GM23248 (cell line): ENCODE data around the gene LMX1B. TPM values are rescaled to one million over a fixed set of nuclear protein-coding genes. Genes with fewer than 3 reads are reported as not detected.

ENCODE experiments used
- DNase-seq: peaks from one replicate; pipeline ENCODE4 v3.0.0-alpha.2; 2015
- H2AFZ ChIP-seq: fragments of 200-600 bp; sonication (generic); 2 replicates; pipeline ENCODE4 v1.6.1; 2016; ENCODE audit warnings: antibody characterized with exemption
- H3F3A ChIP-seq: fragments of 200-600 bp; sonication (generic); 2 replicates; pipeline ENCODE4 v1.6.1; 2016; ENCODE audit warnings: mild to moderate bottlenecking, antibody characterized with exemption, mixed run types; ENCODE audit not compliant: insufficient read depth
- H3K27ac ChIP-seq: fragments of 200-600 bp; sonication (generic); 2 replicates; pipeline ENCODE4 v1.5.1; 2016; ENCODE audit warnings: mild to moderate bottlenecking
- H3K27me3 ChIP-seq: fragments of 200-600 bp; sonication (generic); replicated peaks from 2 replicates; pipeline ENCODE4 v1.6.1; 2016; ENCODE audit warnings: mild to moderate bottlenecking; ENCODE audit not compliant: insufficient read depth
- H3K36me3 ChIP-seq: fragments of 200-600 bp; sonication (generic); 2 replicates; pipeline ENCODE4 v1.6.1; 2016; ENCODE audit warnings: low read depth, mild to moderate bottlenecking
- H3K4me1 ChIP-seq: fragments of 200-600 bp; sonication (generic); 2 replicates; pipeline ENCODE4 v1.6.1; 2016; ENCODE audit warnings: mild to moderate bottlenecking; ENCODE audit not compliant: insufficient read depth
- H3K4me2 ChIP-seq: fragments of 200-600 bp; sonication (generic); one replicate; pipeline ENCODE4 v1.6.1; 2016; ENCODE audit warnings: mild to moderate bottlenecking; ENCODE audit not compliant: unreplicated experiment
- H3K4me3 ChIP-seq: fragments of 200-600 bp; sonication (generic); 2 replicates; pipeline ENCODE4 v1.5.1; 2016; ENCODE audit warnings: mild to moderate bottlenecking
- H3K79me2 ChIP-seq: fragments of 200-600 bp; sonication (generic); 2 replicates; pipeline ENCODE4 v1.6.1; 2016; ENCODE audit warnings: mild to moderate bottlenecking; ENCODE audit not compliant: insufficient read depth
- H3K9ac ChIP-seq: fragments of 200-600 bp; sonication (generic); 2 replicates; pipeline ENCODE4 v1.6.1; 2016; ENCODE audit warnings: mild to moderate bottlenecking
- H3K9me2 ChIP-seq: fragments of 200-600 bp; sonication (generic); 2 replicates; pipeline ENCODE4 v1.6.1; 2016; ENCODE audit warnings: mixed run types, mild to moderate bottlenecking, moderate library complexity; ENCODE audit not compliant: insufficient read depth
- H3K9me3 ChIP-seq: fragments of 200-600 bp; sonication (generic); one replicate; pipeline ENCODE4 v1.6.1; 2017; ENCODE audit warnings: low read depth
- H4K20me1 ChIP-seq: fragments of 200-600 bp; sonication (generic); 2 replicates; pipeline ENCODE4 v1.6.0; 2016; ENCODE audit not compliant: insufficient read depth
- EZH2 ChIP-seq: fragments of 200-600 bp; sonication (generic); IDR thresholded peaks from 2 replicates; pipeline ENCODE4 v1.6.1; 2018; ENCODE audit warnings: antibody characterized with exemption, mild to moderate bottlenecking; ENCODE audit not compliant: insufficient read depth, poor library complexity, severe bottlenecking
- EZH2phosphoT487 ChIP-seq: fragments of 200-600 bp; sonication (generic); IDR thresholded peaks from 2 replicates; pipeline ENCODE4 v1.6.1; 2018; ENCODE audit warnings: antibody characterized with exemption, moderate library complexity, mild to moderate bottlenecking, low read depth; ENCODE audit not compliant: insufficient read depth
- WGBS, 2 experiments: methylation state at CpG; one replicate each; pipeline ENCODE4 v1.1.6; 2015 to 2017; ENCODE audit warnings: low lambda C conversion rate in 2 of 2, low coverage in 1 of 2; ENCODE audit errors: missing lambda C conversion rate in 2 of 2; 5-methylcytosine and 5-hydroxymethylcytosine counted together
- in situ Hi-C: fragments of 300-500 bp; cut with MboI; formaldehyde crosslinking; loops from 2 replicates; pipeline ENCODE4 v1.15.0; 2020
- polyA plus RNA-seq: library from polyadenylated mRNA; unstranded; fragments of >200 nt; fragmentation: Nextera tagmentation; extraction: Ambion mirVana; gene quantifications from 2 replicates; pipeline ENCODE4 v1.2.1, GENCODE V29; 2016
- total RNA-seq: library from RNA; depleted of rRNA; stranded (reverse); fragments of >200 nt; shearing (Covaris generic); gene quantifications from 2 replicates; pipeline ENCODE4 v1.2.3, GENCODE V29; 2014

The LMX1B gene
- total and polyA plus RNA-seq, 2 experiments from 2014 or later, result not detected

DNA sequence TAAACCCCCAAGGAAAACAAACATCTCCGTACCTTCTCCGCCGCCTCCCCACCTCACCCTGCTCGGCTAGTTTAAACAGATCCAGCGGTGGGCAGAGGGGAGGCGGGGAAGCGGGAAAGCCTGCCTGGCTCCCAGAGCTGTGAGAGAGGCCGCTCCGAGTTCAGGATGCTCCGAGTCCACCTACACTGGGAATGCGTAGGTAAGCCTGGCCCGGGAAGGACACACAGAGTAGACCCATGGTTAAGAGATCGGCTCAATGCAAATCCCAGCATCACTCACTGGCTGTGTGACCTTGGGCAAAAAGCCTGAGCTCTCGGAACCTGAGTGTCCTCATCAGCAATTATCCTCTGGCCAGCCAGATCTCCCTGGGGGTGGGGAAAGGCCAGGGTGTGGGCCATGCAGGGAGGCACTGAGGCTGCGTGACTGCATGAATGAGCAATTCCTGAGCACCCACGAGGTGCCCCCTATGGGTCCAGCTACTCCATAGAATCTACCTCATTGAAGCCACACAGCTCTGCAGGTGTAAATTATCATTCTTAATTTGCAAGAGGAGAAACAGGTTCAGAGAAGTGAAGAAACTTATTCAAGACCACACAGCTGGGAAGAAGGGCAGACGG lies 30.5 kb upstream of the LMX1B start:
- WGBS, 2 experiments, result 74 to 75% methylated on average over 16 to 17 of the region's 17 CpGs
- H3K4me3 ChIP-seq, result no peak overlapping the region

DNA sequence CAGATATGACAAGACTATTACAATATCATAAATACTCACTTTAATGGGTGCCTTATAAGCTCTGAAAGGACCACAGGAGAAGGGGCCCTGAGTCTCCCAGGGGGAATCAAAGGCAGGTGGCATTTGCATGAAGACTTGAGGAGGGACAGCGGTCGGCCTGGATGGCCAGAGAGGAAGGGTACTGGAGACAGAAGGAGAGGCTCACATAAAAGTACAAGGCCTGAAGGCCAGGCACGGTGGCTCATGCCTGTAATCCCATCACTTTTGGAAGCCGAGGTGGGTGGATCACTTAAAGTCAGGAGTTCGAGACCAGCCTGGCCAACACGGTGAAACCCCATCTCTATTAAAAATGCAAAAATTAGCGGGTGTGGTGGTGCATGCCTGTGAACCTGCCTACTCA lies 29.1 kb upstream of the LMX1B start:
- Histone ChIP-seq H3K4me1 (no peaks in the 10 kb centered on the region), H3K27ac (no peak overlapping the region), H3K4me2 (no peak overlapping the region), H3K9ac (no peak overlapping the region), H3K4me3 (no peak overlapping the region), H3K9me3 (no peaks in the 10 kb centered on the region), H3K79me2 (no peaks in the 10 kb centered on the region), H2AFZ (no peak overlapping the region), H4K20me1 (no peaks in the 10 kb centered on the region), H3K9me2 (no peaks in the 10 kb centered on the region), H3K36me3 (no peaks in the 10 kb centered on the region), H3K27me3 (peaks cover 37% of the 10 kb centered on the region), H3F3A (no peaks in the 10 kb centered on the region)
- no peak for TF ChIP-seq EZH2phosphoT487
- no peak for TF ChIP-seq EZH2
- 74 to 77% methylated on average over 7 of the region's 7 CpGs for WGBS, 2 experiments
- no peak for DNase-seq
- in situ Hi-C loops, result no loop called here

More for the DNA sequence above, 30.5 kb upstream of the LMX1B start:
- Histone ChIP-seq H3K9me3 (no peaks in the 10 kb centered on the region), H3K4me1 (no peaks in the 10 kb centered on the region), H3K9ac (no peak overlapping the region), H3K27me3 (peaks cover 35% of the 10 kb centered on the region), H4K20me1 (no peaks in the 10 kb centered on the region), H3K4me2 (no peak overlapping the region), H3K36me3 (no peaks in the 10 kb centered on the region), H3K79me2 (no peaks in the 10 kb centered on the region), H3K9me2 (no peaks in the 10 kb centered on the region), H3K27ac (no peak overlapping the region), H3F3A (no peaks in the 10 kb centered on the region), H2AFZ (no peak overlapping the region)
- no peak for DNase-seq
- TF ChIP-seq EZH2phosphoT487 (no peak), EZH2 (no peak)
- in situ Hi-C loops, result no loop called here

DNA sequence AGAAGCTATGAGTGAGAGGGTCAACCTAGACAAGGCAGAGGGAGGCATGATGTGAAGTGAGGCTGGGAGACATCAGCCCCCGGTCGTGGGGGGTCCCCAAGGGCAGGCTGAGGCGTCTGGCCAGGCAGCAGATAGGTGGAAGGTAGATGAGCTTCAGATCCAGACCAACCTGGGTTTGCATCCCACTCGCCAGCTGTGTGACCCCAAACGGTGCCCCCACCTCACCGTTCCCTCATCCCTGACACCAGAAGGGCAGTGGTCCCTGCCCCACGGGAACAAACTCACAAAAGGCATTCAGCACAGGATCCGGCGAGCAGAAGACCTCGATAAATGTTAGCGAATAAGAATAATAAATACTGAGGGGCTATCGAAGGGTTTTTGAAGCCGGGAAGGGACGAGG lies 27.5 kb upstream of the LMX1B start:
- no peak overlapping the region for H2AFZ ChIP-seq
- no peaks in the 10 kb centered on the region for H3F3A ChIP-seq
- DNase-seq, result no peak
- no peaks in the 10 kb centered on the region for H3K79me2 ChIP-seq
- H3K9me3 ChIP-seq, result no peaks in the 10 kb centered on the region
- H3K27ac ChIP-seq, result no peak overlapping the region
- H3K27me3 ChIP-seq, result peaks cover 36% of the 10 kb centered on the region
- no peaks in the 10 kb centered on the region for H3K4me1 ChIP-seq
- no peaks in the 10 kb centered on the region for H3K36me3 ChIP-seq
- no peak for TF ChIP-seq EZH2
- TF ChIP-seq EZH2phosphoT487, result no peak
- H3K9me2 ChIP-seq, result no peaks in the 10 kb centered on the region
- H3K4me2 ChIP-seq, result no peak overlapping the region
- 61 to 69% methylated on average over 14 of the region's 14 CpGs for WGBS, 2 experiments
- H4K20me1 ChIP-seq, result no peaks in the 10 kb centered on the region
- no peak overlapping the region for H3K4me3 ChIP-seq
- in situ Hi-C loops, result no loop called here
- no peak overlapping the region for H3K9ac ChIP-seq

DNA sequence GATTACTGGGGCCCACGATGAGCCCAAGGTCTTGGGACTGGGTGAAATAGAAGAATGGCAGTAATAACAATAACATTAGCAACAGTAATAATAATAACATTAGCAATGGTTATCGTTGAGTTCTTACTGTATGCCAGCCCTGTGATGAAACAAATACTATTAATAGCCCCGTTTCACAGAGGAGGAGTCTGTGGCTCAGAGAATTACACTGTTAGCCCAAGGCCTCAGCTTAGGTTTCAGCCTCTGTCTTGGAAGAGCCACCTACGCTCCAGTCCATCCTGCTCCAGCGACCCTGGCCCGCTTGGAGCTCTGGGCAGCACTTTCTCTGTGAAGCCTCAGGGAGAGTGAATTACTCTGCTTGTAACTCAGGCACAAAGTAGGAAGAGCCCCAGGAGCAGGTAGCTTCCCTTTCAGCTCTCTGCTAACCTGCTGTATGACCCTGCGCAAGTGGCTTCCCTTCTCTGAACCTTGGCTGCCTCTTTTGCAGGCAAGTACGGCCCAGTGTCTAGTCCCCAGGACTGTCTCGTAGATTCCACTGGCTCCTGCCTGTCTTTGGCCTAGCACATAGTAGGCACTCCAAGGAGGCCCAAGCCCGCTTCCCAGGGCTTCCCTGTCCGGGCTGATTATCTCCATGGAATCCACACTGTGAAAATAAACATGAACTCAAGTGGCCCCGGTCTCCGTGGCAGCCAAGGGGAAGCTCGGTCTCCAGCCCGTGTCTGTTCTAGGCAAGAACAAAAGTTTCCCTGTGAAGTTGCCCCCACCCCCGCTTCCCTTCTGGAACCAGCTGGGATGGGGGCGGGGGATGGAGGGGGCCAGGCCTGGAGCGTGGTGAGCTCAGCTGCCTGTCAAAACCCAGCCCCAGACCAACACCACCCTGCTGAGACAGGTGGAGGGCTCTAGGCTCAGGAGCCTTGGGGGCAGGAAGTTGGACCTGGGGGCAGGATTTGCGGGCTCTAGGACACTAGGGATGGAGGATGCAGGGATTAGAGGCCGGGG lies 26.2 kb upstream of the LMX1B start:
- DNase-seq, result peak; percentile 36
- H3K36me3 ChIP-seq, result no peaks in the 10 kb centered on the region
- no peak overlapping the region for H3K4me3 ChIP-seq
- no peaks in the 10 kb centered on the region for H3K4me1 ChIP-seq
- H3K9ac ChIP-seq, result no peak overlapping the region
- H3K4me2 ChIP-seq, result no peak overlapping the region
- in situ Hi-C loops, result no loop called here
- H3K9me3 ChIP-seq, result no peaks in the 10 kb centered on the region
- 23 to 24% methylated on average over 19 of the region's 20 CpGs for WGBS, 2 experiments
- no peaks in the 10 kb centered on the region for H3K9me2 ChIP-seq
- no peaks in the 10 kb centered on the region for H4K20me1 ChIP-seq
- H3K27me3 ChIP-seq, result peaks cover 30% of the 10 kb centered on the region
- TF ChIP-seq EZH2phosphoT487 (no peak), EZH2 (no peak)
- H3K79me2 ChIP-seq, result no peaks in the 10 kb centered on the region
- no peak overlapping the region for H3K27ac ChIP-seq
- no peaks in the 10 kb centered on the region for H3F3A ChIP-seq
- no peak overlapping the region for H2AFZ ChIP-seq
